Keratinocyte (primary cell): Measurements from ENCODE around the gene SLC39A10. TPM values are rescaled to one million over a fixed set of nuclear protein-coding genes. Genes with fewer than 3 reads are reported as not detected.

ENCODE experiments used
- DNase-seq: peaks from one replicate; pipeline ENCODE4 v3.0.0-alpha.2; 2011; ENCODE audit warnings: low read depth, missing footprints, low spot score
- FAIRE-seq: peaks from 2 replicates; lab custom pipeline; 2011; peaks lifted over from hg19 to GRCh38; lab: Jason Lieb, UNC
- H2AFZ ChIP-seq: 2 replicates; pipeline ENCODE4 v1.6.0; 2012; ENCODE audit warnings: low read length, control low read depth, inconsistent platforms; ENCODE audit not compliant: control insufficient read depth
- H3K27ac ChIP-seq: 2 replicates; pipeline ENCODE4 v1.5.1; 2011; ENCODE audit warnings: low read length; ENCODE audit not compliant: control insufficient read depth, insufficient read depth
- H3K27me3 ChIP-seq: 3 replicates; pipeline ENCODE4 v1.6.0; 2011; ENCODE audit warnings: low read length; ENCODE audit not compliant: control insufficient read depth, insufficient read depth; ENCODE audit errors: extremely low read depth
- H3K36me3 ChIP-seq, 2 experiments: 2 replicates in 1 of 2; 3 replicates in 1 of 2; pipeline ENCODE4 v1.5.1; 2011; ENCODE audit warnings: low read length in 2 of 2, mild to moderate bottlenecking in 1 of 2; ENCODE audit not compliant: control insufficient read depth in 2 of 2, insufficient read depth in 2 of 2; ENCODE audit errors: extremely low read depth in 1 of 2
- H3K4me1 ChIP-seq: 3 replicates; pipeline ENCODE4 v1.5.1; 2011; ENCODE audit warnings: low read length; ENCODE audit not compliant: control insufficient read depth, insufficient read depth; ENCODE audit errors: extremely low read depth
- H3K4me2 ChIP-seq: 3 replicates; pipeline ENCODE4 v1.6.0; 2011; ENCODE audit warnings: low read depth, low read length; ENCODE audit not compliant: control insufficient read depth, insufficient read depth; ENCODE audit errors: extremely low read depth
- H3K4me3 ChIP-seq, 3 experiments: fragments of 200-600 bp in 1 of 3; sonication (generic) in 1 of 3; 2 replicates in 2 of 3; 3 replicates in 1 of 3; pipeline ENCODE4 v1.5.1; 2011 to 2016; ENCODE audit warnings: low read length in 3 of 3, mild to moderate bottlenecking in 3 of 3, control low read depth in 2 of 3, inconsistent platforms in 1 of 3, low read depth in 1 of 3, mixed read lengths in 1 of 3, mixed run types in 1 of 3, moderate library complexity in 1 of 3; ENCODE audit not compliant: control insufficient read depth in 2 of 3, insufficient read depth in 2 of 3; ENCODE audit errors: extremely low read depth in 1 of 3
- H3K79me2 ChIP-seq: 2 replicates; pipeline ENCODE4 v1.6.0; 2012; ENCODE audit warnings: low read length; ENCODE audit not compliant: control insufficient read depth, insufficient read depth
- H3K9ac ChIP-seq: 3 replicates; pipeline ENCODE4 v1.6.0; 2011; ENCODE audit warnings: low read length; ENCODE audit not compliant: control insufficient read depth, insufficient read depth; ENCODE audit errors: extremely low read depth
- H3K9me1 ChIP-seq: 3 replicates; pipeline ENCODE4 v1.6.0; 2011; ENCODE audit warnings: low read length; ENCODE audit not compliant: control insufficient read depth, insufficient read depth; ENCODE audit errors: extremely low read depth
- H3K9me3 ChIP-seq: 2 replicates; pipeline ENCODE4 v1.5.1; 2012; ENCODE audit warnings: low read depth, low read length; ENCODE audit not compliant: control insufficient read depth
- H4K20me1 ChIP-seq: 3 replicates; pipeline ENCODE4 v1.6.0; 2011; ENCODE audit warnings: low read length; ENCODE audit not compliant: control insufficient read depth, insufficient read depth; ENCODE audit errors: extremely low read depth
- EZH2 ChIP-seq: IDR thresholded peaks from one replicate; pipeline ENCODE4 v1.6.1; 2012; ENCODE audit warnings: inconsistent platforms, mild to moderate bottlenecking, low read length, moderate library complexity
- dilution Hi-C: fragments of 300-500 bp; cut with MboI; formaldehyde crosslinking; loops from one replicate; pipeline ENCODE4 v1.7.0; 2020; ENCODE audit warnings: low sequenced_read_pairs; ENCODE audit not compliant: extremely low pct_ligation_motif_present
- polyA plus RNA-seq, 5 experiments: library from polyadenylated mRNA; depleted of rRNA in 3 of 5; stranded (reverse) in 3 of 5; stranded (forward) in 1 of 5; unstranded in 1 of 5; fragments of >200 nt; gene quantifications; 1 replicate in 1 of 5; 2 replicates in 3 of 5; 3 replicates in 1 of 5; pipeline versions ENCODE4 v1.2.1 to v1.2.3, GENCODE V29; 2011 to 2012; ENCODE audit warnings: missing spikeins in 2 of 5, low read depth in 1 of 5, low replicate concordance in 1 of 5
- TF ChIP-seq, protein P1 (sequence below), 3 experiments: IDR thresholded peaks in 1 of 3; conservative IDR thresholded peaks in 1 of 3; optimal IDR thresholded peaks in 1 of 3; 2 replicates in 2 of 3; 3 replicates in 1 of 3; pipeline versions ENCODE3 to v1.5.1; 2011; ENCODE audit warnings: low read length in 3 of 3, mild to moderate bottlenecking in 3 of 3, moderate library complexity in 2 of 3, control low read depth in 1 of 3, inconsistent platforms in 1 of 3; ENCODE audit not compliant: insufficient read depth in 2 of 3; ENCODE audit errors: extremely low read depth in 1 of 3

The SLC39A10 gene
- polyA plus RNA-seq, 1 donor (not counting 4 experiments of a cell fraction or from before 2014, with no cell fraction given) = 19.4 TPM

DNA sequence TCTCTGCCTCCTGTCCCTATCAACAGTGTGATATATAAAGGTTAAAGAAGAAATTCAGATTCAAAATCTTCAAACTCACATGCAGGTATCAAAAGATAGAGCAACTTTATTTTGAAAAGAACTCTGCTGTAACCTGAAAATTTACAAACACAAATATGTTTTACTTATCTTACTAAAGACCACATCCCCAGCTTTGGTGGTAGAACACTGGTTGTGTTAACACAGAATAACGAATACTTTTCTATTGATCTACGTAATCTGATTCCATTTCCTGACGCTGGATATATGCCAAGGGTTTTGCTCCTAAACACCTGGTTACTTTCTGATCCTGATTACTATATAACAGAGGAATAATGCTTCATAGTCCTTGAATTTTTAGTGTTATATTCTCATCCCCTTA is 23.1 kb upstream of the SLC39A10 start:
- DNase-seq = no peak
- Histone ChIP-seq H3K4me2 (no peak overlapping the region), H2AFZ (no peak overlapping the region), H3K36me3 (no peaks in the 10 kb centered on the region), H3K9ac (no peak overlapping the region), H3K9me1 (no peaks in the 10 kb centered on the region), H3K4me1 (peaks cover 5% of the 10 kb centered on the region), H3K4me3 (no peak overlapping the region), H3K79me2 (no peaks in the 10 kb centered on the region), H3K27me3 (no peaks in the 10 kb centered on the region), H3K9me3 (no peaks in the 10 kb centered on the region), H4K20me1 (no peaks in the 10 kb centered on the region), H3K27ac (no peak overlapping the region)
- no peak for FAIRE-seq
- TF ChIP-seq, protein P1, sequence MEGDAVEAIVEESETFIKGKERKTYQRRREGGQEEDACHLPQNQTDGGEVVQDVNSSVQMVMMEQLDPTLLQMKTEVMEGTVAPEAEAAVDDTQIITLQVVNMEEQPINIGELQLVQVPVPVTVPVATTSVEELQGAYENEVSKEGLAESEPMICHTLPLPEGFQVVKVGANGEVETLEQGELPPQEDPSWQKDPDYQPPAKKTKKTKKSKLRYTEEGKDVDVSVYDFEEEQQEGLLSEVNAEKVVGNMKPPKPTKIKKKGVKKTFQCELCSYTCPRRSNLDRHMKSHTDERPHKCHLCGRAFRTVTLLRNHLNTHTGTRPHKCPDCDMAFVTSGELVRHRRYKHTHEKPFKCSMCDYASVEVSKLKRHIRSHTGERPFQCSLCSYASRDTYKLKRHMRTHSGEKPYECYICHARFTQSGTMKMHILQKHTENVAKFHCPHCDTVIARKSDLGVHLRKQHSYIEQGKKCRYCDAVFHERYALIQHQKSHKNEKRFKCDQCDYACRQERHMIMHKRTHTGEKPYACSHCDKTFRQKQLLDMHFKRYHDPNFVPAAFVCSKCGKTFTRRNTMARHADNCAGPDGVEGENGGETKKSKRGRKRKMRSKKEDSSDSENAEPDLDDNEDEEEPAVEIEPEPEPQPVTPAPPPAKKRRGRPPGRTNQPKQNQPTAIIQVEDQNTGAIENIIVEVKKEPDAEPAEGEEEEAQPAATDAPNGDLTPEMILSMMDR (optimal IDR thresholded peaks at IDR 0.05 in 1 of 3, IDR thresholded peaks at IDR 0.05 in 1 of 3, conservative IDR thresholded peaks at IDR 0.05 in 1 of 3; ENCODE audit: extremely low read depth in 1 of 3, insufficient read depth in 2 of 3, low read length in 3 of 3) = no peak
- dilution Hi-C loops = no loop called here

DNA sequence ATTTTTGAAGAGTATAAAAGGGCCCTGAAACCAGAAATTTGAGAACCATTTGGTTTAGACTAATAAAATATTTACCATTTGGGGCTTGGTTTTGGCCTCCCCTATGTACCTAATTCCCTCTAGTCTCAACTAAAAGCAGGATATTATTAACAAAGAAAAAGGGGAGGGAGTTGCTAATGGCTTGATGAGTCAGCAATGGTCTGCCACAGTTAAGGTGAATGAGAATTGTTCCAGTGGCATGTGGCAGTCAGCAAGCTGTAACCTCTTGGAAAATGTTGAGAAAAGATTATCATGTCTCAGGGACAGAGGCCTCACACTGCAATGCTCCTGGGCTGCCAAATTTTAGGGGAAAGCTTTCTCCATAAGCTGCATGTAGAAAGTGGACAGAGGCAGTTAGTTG is 20.1 kb upstream of the SLC39A10 start:
- H3K9ac ChIP-seq = no peak overlapping the region
- H3K36me3 ChIP-seq = no peaks in the 10 kb centered on the region
- peaks cover 5% of the 10 kb centered on the region for H3K4me1 ChIP-seq
- no peaks in the 10 kb centered on the region for H4K20me1 ChIP-seq
- TF ChIP-seq, protein P1 (optimal IDR thresholded peaks at IDR 0.05 in 1 of 3, IDR thresholded peaks at IDR 0.05 in 1 of 3, conservative IDR thresholded peaks at IDR 0.05 in 1 of 3; ENCODE audit: extremely low read depth in 1 of 3, insufficient read depth in 2 of 3, low read length in 3 of 3) = no peak
- TF ChIP-seq EZH2 = no peak
- H3K4me2 ChIP-seq = no peak overlapping the region
- H3K27ac ChIP-seq = no peak overlapping the region
- no peaks in the 10 kb centered on the region for H3K9me3 ChIP-seq
- no peaks in the 10 kb centered on the region for H3K9me1 ChIP-seq
- no peak overlapping the region for H3K4me3 ChIP-seq
- no peaks in the 10 kb centered on the region for H3K79me2 ChIP-seq
- no peaks in the 10 kb centered on the region for H3K27me3 ChIP-seq
- H2AFZ ChIP-seq = no peak overlapping the region
- dilution Hi-C loops = no loop called here
- FAIRE-seq (peak; percentile 29), DNase-seq (no peak)
